WERI-Rb-1 (cell line): Measurements from ENCODE around the gene CAMSAP1.

ENCODE experiments used
- DNase-seq: peaks from one replicate; pipeline ENCODE4 v3.0.0-alpha.2; 2020
- H3K27ac ChIP-seq: fragments of 250-450 bp; sonication (Bioruptor Pico); 2 replicates; pipeline ENCODE4 v1.5.1; 2020; ENCODE audit warnings: mild to moderate bottlenecking, moderate library complexity
- H3K27me3 ChIP-seq: fragments of 250-450 bp; sonication (Bioruptor Pico); 2 replicates; pipeline ENCODE4 v1.5.1; 2021; ENCODE audit warnings: mild to moderate bottlenecking, low read depth, moderate library complexity; ENCODE audit not compliant: insufficient read depth, severe bottlenecking
- H3K36me3 ChIP-seq: fragments of 250-450 bp; sonication (Bioruptor Pico); 2 replicates; pipeline ENCODE4 v1.5.1; 2020; ENCODE audit warnings: mild to moderate bottlenecking, moderate library complexity
- H3K4me3 ChIP-seq: 2 replicates; pipeline ENCODE4 v1.5.1; 2011; ENCODE audit warnings: low read depth, mild to moderate bottlenecking, control low read depth, low read length
- H3K9me3 ChIP-seq: fragments of 250-450 bp; sonication (Bioruptor Pico); 2 replicates; pipeline ENCODE4 v1.5.1; 2021; ENCODE audit warnings: mild to moderate bottlenecking, moderate library complexity; ENCODE audit not compliant: severe bottlenecking
- CTCF ChIP-seq: IDR thresholded peaks from 2 replicates; pipeline ENCODE4 v1.5.1; 2011; ENCODE audit warnings: low read depth, mild to moderate bottlenecking, control low read depth, inconsistent platforms, low read length

CAMSAP1 gene

GRCh38 chr9:135778421-135778820 is 128.9 kb downstream of the CAMSAP1 start:
- Histone ChIP-seq H3K9me3 (no peaks in the 10 kb centered on the region), H3K4me3 (no peak overlapping the region), H3K36me3 (no peaks in the 10 kb centered on the region), H3K27ac (no peak overlapping the region), H3K27me3 (no peaks in the 10 kb centered on the region)
- DNase-seq: no peak
- no peak for TF ChIP-seq CTCF

GRCh38 chr9:135777623-135778177 is 129.6 kb downstream of the CAMSAP1 start:
- Histone ChIP-seq H3K36me3 (no peaks in the 10 kb centered on the region), H3K9me3 (no peaks in the 10 kb centered on the region), H3K27ac (no peak overlapping the region), H3K4me3 (no peak overlapping the region), H3K27me3 (no peaks in the 10 kb centered on the region)
- DNase-seq: no peak
- TF ChIP-seq CTCF: no peak

- Histone ChIP-seq H3K4me3 (no peak overlapping the region), H3K36me3 (no peaks in the 10 kb centered on the region), H3K9me3 (no peaks in the 10 kb centered on the region), H3K27ac (no peak overlapping the region), H3K27me3 (no peaks in the 10 kb centered on the region)
- TF ChIP-seq CTCF: no peak
- no peak for DNase-seq
Measured at GRCh38 chr9:135776893-135777622, 130.3 kb downstream of the CAMSAP1 start.

GRCh38 chr9:135775911-135776310 is 131.4 kb downstream of the CAMSAP1 start:
- H3K36me3 ChIP-seq: no peaks in the 10 kb centered on the region
- TF ChIP-seq CTCF: no peak
- H3K4me3 ChIP-seq: no peak overlapping the region
- H3K27me3 ChIP-seq: no peaks in the 10 kb centered on the region
- DNase-seq: no peak
- H3K9me3 ChIP-seq: no peaks in the 10 kb centered on the region
- H3K27ac ChIP-seq: no peak overlapping the region

GRCh38 chr9:135774794-135775525 is 132.4 kb downstream of the CAMSAP1 start:
- no peaks in the 10 kb centered on the region for H3K9me3 ChIP-seq
- no peak for TF ChIP-seq CTCF
- no peak overlapping the region for H3K27ac ChIP-seq
- no peak overlapping the region for H3K4me3 ChIP-seq
- DNase-seq: no peak
- H3K36me3 ChIP-seq: no peaks in the 10 kb centered on the region
- no peaks in the 10 kb centered on the region for H3K27me3 ChIP-seq
